Stimulated activated CD8-positive, alpha-beta memory T cell treated with anti-CD3 and anti-CD28 coated beads, Interleukin-12 subunit alpha, Interleukin-12 subunit beta, amount 100 ng/mL, for 1 hour (primary cell): ENCODE results near the gene MEP1B.
"Not testable (repeated sequence)": the region's sequence is repeated elsewhere in the genome, so short reads cannot be mapped to it uniquely, and the experiment has no call there.

Experiments
- DNase-seq: peaks from one replicate; pipeline ENCODE4 v3.0.0-alpha.2; 2020; ENCODE audit warnings: low read depth

Gene MEP1B

DNA sequence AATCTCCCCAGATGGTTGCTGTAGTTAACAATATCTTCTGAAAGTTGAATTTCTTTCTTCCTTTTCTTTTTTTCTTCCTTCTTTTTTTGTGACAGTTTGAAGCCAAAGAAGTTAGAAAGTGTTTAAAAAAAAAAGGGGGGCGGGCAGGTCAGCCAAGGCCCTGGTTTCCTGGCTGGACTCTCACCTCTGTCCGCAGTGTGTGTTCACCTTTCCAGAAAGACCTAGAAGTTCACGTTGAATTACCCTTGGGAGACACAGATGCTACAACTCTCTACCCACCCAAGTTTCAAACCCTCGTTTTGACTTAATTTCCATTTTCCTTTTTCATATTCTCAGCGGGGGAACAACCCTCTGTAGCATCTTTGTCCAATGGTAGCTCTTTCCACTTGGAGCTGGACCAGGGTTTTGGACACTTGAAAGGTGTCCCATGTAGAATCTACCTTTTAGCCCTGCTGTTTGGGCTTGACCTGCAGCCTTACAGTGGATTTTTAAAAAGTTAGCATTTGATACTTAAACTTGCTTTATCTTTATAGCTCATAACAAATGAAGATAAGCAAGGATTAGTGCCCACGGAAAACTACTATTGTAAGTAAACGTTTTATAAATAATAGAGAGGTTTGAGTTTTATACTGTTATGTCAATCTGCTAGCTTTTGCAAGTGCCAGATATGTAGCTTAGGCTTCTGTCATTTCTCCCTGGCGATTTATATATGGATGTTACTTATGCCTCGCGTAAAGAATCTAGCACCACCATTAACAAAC is 20.0 kb downstream of the MEP1B start:
- DNase-seq, result no peak

DNA sequence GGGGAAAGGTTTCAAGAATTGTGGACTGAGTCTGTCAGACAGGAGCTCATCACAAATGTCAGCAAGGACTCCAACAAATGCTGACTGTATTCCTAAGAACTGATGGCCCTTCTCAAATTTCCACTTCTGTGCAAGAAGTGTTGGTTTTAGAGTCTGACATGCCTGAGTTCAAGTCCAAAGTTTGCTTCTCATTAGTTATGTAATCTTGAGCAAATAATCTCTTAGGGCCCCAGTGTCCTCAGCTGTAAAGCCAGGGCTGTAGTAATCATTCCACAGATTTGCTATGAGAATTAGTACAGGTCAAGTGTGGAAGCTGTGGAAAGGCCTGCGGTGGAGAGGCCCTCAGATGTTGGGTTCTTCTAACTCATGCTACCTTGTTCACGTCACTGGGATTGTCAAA is 23.9 kb downstream of the MEP1B start:
- no peak for DNase-seq

DNA sequence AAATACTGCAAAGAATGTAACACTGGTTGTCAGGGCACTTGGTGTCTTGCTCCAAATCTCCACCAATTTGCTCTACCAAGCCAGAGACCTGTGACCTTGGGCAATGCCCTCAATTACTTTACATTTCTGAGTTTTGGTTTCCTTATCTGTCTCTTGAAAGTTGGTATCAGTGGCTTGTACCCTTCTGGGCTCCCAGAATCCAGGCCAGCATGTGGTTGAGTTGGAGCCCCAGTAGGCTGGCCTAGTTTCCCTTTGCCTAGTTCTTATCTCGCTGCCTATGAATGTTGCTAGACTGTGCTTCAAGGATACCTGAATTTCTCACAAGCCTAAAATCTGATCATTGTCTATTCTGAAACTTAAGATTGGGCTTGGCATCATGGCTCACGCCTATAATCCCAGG is 26.6 kb downstream of the MEP1B start:
- DNase-seq, result no peak

DNA sequence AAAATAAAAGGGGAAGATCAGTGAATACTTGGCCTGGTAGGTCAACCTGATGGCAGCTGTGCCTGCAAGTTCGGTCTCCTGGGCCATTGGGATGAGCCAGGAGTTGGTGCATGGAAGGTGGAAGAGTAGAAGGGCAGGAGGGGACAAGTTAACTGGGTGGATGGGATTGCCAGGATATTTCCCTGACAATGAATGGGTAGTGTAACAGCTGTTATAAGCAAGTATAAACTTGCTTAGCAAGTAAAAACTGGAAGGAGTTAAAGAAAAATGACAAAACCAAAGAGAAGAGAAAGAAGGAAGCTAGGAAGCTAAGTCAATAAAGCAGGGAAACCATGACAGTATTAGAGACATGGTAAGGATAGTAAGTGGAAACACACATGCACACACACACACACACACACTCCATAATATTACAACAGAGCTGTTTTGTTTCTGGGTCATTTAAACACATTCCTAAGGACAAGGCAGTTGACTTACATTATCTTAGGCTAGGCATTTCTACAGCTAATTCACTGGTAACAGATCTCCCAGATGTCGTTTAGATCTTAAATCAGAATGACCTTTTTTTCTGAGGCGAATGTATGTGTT is 29.7 kb downstream of the MEP1B start:
- no peak for DNase-seq

DNA sequence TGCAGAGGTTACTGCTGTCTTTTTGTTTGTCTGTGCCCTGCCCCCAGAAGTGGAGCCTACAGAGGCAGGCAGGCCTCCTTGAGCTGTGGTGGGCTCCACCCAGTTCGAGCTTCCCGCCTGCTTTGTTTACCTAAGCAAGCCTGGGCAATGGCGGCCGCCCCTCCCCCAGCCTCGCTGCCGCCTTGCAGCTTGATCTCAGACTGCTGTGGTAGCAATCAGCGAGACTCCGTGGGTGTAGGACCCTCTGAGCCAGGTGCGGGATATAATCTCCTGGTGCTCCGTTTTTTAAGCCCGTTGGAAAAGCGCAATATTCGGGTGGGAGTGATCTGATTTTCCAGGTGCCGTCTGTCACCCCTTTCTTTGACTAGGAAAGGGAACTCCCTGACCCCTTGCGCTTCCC is 43.5 kb downstream of the MEP1B start:
- DNase-seq, result not testable (repeated sequence)

DNA sequence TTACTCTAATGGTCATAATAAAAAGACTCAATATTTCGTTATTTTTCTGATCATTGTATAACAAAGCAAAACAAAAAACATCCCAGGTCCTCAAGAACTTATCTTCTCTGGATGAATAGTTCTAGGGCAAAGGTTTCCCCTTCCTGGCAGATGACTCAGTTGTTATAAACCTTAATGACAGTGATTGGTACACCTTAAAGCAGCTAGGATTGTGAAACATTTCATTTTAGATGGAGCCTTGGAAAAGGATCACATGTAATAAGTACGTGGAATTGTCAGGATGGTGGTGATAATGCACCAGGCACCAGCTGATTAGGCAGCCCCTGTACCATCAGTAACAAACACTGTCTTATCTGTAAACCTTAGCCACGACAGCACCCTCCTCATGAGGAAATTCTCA is 47.2 kb downstream of the MEP1B start:
- DNase-seq, result no peak

DNA sequence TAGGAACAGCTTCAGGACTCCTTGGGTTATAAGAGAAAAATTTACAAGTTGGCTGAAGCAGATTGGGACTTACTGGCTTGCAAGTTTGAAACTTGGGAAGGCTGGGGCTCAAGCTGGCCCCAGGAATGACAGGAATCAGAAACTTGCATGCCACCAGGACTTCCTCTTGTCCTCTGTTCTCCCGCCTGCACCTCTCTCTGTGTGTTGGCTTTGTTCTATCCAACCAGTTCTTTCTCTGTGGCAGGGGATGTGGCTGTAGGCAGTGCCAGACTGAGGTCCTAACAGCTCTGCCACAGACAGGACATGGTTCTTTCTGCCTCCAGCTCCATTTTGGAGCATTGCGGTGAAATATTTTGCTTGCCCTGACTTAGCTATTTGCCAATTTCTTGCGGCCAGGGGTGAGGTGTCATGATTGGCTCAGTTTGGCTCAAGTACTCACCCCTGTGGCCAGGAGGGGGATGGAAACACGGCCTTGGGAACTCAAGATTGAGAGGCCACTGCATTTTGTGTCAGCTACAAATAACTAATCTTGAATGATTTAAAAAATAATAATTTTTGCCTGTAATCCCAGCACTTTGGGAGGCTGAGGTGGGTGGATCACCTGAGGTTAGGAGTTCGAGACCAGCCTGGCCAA is 48.9 kb downstream of the MEP1B start:
- no peak for DNase-seq

DNA sequence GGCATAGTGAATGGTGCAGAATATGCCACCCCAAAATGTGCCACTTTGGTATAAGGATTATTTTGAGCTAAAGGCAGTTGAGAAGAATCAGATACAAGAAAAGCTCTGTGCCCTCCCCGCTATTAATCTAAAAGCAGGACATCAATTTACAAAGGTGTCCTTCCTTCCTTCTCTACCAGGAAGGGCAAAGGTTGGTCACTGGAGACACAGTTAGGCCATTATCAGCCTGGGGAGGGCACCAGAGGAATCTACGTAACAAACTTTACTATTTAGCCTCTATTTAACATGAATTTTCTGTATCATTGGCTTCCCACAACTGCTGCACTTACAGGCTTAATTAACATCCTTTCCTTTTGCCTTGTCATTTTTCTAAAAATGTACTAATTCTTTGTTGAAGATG is 52.6 kb downstream of the MEP1B start:
- DNase-seq, result no peak

DNA sequence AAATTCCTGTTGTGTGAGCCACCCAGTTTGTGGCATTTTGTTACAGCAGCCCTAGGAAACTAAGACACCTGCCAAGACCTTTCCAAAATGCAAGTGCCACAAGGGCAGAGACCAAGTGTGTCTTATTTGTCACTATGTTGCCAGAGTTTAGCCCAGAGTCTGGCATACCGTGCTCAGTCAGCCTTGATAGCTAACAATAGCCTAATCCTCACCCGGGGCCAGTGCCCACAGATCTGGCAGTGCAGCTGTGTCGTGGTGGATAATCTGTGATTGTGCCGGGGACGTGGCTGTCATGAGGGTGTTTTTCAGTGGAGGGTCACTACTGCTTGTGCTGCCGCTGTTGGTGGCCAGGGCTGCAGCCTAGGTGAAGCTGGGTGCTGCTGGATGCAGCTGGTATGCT is 53.5 kb downstream of the MEP1B start:
- DNase-seq, result no peak

DNA sequence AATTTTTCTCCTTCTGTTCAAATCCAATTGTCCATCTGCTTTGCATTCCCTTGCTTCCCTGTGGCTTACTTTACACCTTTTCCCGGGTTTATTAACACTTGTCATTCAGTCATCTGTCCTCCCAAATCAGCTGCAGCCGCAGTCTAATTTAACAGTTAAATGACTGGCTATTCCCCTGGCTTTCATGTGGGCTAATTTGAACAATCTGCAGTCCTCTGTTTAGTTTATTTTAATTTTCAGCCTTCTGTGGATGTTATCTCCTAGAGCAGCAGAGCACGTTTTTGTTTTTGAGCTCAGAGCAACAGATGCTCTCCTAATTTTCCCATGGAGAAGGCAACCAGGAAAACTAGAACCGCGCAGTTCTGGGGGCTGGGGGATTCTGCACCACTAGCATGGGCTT is 55.0 kb downstream of the MEP1B start:
- DNase-seq, result no peak

DNA sequence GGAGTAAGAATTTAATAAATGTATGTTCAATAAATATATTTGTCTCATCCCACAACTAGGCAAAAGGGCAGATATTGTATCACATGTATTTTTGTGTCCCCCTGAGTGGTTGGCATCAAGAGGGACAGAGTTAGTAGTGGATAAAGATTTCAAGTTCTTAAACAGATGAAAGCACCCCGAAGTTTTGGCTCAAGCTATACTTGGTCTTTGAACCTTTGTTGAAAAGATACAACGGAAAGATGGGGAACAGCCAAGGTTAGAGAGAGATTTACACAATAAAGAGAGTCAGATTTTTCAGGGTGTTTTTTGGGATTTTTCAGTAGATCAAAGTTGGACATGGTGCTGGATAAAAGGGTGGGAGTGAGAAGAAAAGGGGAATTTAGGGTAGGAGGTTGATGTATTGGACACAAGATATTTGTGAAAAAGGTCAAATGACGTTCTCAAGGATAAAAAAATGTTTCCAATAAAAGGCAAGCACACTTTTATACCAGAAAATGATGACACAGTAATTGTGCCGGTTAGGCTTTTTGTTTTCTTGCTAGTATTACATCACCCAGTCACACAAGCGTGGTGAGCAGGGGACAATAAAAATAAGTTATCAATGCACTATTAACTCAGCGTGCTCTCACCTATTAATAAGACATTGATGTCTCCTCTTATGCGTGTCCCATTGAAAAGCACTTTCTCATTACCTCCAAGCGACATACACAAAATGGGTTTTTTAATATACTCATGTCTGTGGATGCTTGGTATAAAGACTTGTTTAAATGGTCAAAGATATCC is 59.5 kb downstream of the MEP1B start:
- DNase-seq, result no peak

DNA sequence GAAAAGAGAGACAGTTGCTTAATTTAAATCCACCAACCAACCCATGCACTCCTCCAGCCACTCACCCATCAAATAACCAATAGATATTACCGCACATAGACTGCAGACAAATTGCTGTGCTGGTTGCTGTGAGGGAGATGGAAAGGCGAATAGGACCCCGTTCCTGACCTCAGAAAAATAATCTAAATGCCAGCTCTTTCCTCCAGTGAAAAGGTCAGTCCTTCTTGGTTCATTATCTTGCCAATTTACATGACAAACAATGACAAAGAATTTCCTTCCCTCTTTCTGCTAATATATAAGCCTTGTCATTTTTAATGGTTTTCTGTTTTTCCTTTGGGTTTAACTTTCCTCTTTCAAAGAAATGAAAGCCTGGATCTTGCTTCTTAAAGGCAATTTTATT is 61.6 kb downstream of the MEP1B start:
- no peak for DNase-seq

DNA sequence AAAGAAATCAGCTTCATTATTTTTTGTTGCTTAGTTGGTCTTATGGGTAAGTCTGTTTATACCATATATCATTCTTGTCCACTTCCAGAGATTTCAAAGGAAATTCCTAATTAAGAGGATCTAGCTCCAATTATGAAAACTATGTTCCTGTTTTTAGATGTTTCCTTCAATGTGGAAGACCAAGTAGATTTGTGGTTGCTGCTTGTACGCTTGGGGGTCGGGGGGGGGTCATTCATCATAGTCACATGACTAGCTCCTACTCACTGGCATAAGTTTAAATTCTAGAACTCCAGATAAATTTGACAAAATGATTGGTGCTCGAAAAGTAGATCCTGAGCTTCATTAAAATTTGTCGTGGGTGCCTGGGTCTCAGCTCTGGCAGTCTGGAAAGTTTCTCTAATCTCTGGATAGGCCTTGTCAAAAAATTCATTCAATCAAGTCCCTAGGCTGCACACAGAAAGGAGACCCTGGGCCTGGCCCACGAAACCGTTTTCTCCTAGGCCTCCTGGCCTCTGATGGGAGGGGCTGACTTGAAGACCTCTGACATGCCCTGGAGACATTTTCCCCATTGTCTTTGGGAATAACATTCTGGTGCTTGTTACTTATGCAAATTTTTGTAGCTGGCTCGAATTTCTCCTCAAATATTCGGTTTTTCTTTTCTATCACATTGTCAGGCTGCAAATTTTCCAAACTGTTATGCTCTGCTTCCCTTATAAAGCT is 62.5 kb downstream of the MEP1B start:
- no peak for DNase-seq

DNA sequence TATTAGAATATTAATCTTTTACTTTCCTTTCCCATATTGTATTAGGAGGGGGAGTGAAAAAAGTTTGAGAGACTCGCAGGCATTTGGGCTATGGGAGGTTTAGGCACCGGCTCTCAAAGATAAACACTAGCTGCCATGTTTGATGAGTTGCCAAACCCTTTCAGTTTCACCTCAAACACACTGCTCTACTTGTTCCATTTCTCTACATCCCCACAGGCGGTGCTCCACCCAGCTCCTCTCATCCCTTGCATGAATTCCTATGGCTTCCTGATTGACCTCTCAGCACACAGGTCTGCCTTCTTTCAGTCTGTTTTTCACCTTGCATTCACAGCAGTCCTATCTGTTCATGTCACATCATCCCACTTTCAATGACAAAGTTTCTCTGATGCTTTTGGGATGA is 65.7 kb downstream of the MEP1B start:
- no peak for DNase-seq

DNA sequence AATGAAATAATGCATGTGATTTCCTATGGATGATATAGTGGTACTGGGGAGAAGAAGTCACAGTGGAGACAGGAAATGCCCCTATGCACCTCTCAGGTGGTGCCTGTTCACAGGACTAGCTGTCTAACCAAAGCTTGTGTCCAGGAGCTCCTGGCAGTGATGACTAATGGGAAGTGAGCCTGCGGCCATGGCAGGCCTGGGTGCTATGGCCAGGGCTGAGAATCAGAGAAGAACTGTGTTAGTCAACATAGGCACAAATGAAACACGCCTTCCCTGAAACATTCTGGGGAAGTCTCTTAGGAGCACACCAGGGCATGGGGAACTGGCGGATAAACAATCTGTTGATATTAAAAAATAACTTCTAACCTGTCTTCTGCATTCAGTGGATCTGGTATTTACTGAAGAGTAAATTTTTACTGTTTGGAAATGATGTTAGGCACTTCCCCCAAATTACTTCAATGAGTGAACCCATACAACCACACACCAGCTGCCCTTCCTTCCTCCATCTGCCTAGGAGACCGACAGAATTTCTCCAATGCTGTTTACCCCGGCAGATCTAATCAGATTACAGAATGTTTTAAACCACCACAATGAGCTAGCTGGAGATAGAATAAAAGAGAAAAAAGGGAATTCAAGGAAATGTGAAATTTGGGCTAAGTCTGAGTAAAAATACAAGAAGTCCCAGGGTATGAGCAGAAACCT is 67.4 kb downstream of the MEP1B start:
- no peak for DNase-seq

DNA sequence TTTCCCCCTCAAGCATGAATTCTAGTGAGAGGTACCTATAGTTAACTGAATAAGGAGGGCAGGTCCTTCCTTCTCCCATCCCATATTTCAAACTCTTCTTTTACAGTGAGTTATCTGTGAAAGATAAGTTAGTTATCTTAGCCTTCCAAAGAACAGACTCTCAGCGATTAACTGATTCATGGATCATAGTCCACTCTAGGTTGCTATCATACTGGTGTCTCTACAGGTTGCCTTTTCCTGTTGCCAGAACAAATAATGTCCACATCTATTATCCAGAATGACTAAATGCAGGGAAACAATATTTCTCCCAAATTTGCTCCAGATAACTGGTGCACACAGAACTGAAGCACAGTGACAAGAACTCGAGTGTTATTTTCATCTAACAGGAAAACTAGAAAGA is 68.3 kb downstream of the MEP1B start:
- DNase-seq, result no peak

DNA sequence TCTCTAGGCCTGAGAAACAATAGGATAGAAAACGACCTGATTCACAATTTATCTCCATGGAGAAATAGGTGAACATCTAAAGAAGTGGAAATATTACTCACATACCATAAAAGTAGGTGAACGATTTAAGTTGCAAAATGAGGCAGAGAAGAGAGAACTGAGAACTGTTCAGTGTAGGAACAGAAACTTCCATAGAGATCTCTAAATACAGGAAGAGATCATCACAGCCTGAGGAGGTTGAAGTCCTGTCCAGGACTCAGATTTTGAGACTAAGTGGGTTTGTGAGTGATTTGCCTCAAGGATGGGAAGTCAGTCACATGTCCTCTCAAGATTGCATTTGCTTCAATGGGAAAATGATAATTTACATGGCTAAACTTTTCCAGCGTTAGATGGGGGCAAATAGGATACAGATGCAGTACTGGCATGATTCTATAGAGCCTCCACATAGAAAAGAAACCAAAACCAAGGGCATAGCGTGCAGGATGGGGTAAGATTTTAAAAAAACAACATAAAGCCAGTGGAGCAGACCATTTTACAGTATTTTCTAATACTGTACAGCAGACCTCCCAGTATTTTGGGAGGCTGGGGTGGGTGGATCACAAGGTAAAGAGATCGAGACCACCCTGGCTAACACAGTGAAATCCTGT is 68.8 kb downstream of the MEP1B start:
- no peak for DNase-seq

DNA sequence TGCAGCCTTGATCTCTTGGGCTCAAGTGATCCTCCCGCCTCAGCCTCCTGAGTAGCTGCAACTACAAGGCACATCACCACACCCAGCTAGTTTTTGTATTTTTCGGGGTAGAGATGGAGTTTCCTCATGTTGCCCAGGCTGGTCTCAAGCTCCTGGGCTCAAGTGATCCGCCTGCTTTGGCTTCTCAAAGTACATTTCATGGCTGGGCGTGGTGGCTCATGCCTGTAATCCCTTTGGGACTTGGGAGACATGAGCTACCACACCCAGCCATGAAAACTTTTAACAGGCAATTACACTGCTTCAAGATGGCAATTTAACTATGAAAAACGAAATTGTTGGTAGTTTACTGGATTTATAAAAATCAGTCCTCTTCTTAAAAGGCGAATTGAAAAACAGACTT is 69.7 kb downstream of the MEP1B start:
- no peak for DNase-seq

DNA sequence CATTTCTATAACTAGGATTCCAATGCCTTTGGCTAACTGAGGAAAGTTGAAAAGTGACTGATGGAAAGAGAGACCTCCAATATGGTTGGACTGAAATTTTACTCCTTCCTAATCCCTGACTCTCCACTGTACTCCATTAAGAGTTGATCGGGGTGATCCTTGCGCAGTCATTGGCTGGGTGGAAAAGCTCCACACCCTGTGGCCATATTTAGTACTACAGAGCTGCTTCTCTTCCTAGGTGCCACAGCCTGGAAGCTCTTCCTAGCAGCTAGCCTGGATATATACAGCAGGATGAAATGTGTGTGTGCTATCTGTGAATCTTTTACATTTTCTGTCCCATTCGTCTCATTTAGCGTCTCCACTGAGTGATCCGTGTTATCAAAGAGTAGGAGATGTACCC is 71.2 kb downstream of the MEP1B start:
- no peak for DNase-seq

DNA sequence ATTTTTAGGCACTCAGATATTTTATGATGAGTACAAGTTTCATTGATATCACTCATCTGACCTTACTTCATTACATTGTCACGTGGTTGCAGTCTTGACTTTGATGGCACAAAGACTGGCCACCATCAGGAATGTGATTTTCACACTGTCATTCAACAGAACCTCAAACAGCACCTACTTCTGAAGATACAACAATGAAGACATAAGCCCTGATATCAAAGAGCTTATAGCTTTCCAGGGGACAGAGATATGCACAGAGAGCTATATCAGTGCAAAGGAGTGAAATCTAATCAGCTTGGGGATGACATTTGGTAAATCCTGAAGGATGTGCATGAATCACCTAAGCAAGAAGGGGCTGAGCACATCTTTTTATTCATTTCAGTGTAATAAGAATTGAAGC is 72.3 kb downstream of the MEP1B start:
- DNase-seq, result no peak

DNA sequence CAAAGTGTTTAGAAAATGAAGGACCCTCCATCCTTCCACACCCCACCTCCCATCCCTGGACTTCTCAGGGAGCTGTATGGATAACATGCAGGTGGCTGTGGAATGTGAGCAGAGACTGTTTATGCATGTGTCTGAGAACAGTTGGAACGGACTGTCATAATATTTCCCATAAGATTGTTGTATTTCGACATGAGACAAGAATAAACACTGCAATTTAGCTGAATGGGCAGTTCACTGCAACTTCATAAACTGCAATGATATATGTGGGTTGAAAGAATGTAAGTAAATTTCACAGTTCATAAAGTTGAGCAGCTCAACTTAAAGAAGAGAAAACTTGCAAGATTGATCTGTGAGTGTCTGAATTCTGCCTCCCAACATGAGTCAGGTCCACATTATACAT is 74.6 kb downstream of the MEP1B start:
- no peak for DNase-seq
